ENCODE measurements around the gene HIVEP3. TPM values are rescaled to one million over a fixed set of nuclear protein-coding genes. Genes with fewer than 3 reads are reported as not detected.

HIVEP3 gene
- total RNA-seq, 8 experiments from 2014 or later = 3.1 to 8.0 (median 4.6) TPM

DNA sequence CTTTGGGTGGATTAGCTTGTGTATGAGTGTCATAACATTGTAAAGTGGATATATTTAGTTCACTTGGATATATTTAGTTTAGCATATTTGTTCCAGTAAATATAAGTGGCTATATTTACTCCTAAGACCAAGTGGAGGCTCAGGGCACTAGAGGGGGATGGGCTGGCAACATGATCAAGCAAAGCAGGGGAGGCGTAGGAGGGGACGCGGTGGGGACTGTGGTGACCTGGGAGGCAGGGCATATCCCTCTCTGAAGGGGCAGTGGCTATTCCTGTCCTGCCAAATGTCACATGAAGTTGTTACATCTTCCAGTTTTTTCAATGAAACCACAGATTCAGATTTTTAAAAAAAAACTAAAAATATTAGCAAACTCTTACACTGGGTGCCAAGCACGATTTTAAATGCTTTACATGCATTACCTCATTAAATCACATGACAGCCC, 382.3 kb downstream of the HIVEP3 start:
- Histone ChIP-seq H3K4me1 (replicated peaks in 1 of 2) (no peaks in the 10 kb centered on the region), H3K27ac (no peak overlapping the region), H3K4me3 (no peak overlapping the region)
- 20 to 88% (median 64%) methylated on average over 1 to 4 of the region's 4 CpGs; no CpG with 5 or more reads in 4 of the 10 experiments for WGBS, 10 experiments
- ATAC-seq (replicated peaks in 6 of 8) = no peak
- in situ Hi-C loops (cut with MboI; ENCODE audit: low pct_unique_long_range_greater_than_20kb in 2 of 9, low sequenced_read_pairs in 9 of 9, unreplicated experiment in 9 of 9) = no loop called here

DNA sequence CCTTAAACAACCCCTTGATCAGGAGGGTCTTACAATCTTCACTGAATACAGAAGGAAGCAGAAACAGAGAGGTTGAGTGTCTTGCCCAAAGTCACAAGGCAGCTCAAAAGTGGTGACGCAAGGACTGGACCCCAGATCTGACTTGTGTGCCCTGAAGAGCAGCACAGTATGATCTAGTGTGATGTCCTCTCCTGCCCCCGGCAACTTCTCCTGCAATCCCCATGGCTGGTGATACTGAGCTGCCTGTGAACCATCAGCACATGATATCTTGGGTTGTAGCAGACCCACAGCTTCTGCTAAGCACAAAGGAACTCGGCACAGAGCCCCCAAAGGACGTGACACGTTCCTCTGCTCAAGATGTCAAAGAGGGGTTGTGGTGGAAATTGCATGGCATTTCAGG, 383.0 kb downstream of the HIVEP3 start:
- ATAC-seq (replicated peaks in 6 of 8) = no peak
- Histone ChIP-seq H3K27ac (no peak overlapping the region), H3K4me1 (replicated peaks in 1 of 2) (no peaks in the 10 kb centered on the region), H3K4me3 (no peak overlapping the region)
- 81 to 100% (median 91%) methylated on average over 1 to 5 of the region's 5 CpGs; no CpG with 5 or more reads in 5 of the 10 experiments for WGBS, 10 experiments
- in situ Hi-C loops (cut with MboI; ENCODE audit: low pct_unique_long_range_greater_than_20kb in 2 of 9, low sequenced_read_pairs in 9 of 9, unreplicated experiment in 9 of 9) = no loop called here

GRCh38 chr1:41535276-41535675, 383.4 kb downstream of the HIVEP3 start:
- Histone ChIP-seq H3K27ac (no peak overlapping the region), H3K4me1 (replicated peaks in 1 of 2) (no peaks in the 10 kb centered on the region), H3K4me3 (no peak overlapping the region)
- in situ Hi-C loops (cut with MboI; ENCODE audit: low pct_unique_long_range_greater_than_20kb in 2 of 9, low sequenced_read_pairs in 9 of 9, unreplicated experiment in 9 of 9) = no loop called here
- WGBS, 10 experiments = 44 to 86% (median 81%) methylated on average over 1 to 5 of the region's 6 CpGs; no CpG with 5 or more reads in 4 of the 10 experiments
- no peak for ATAC-seq (replicated peaks in 6 of 8)

GRCh38 chr1:41534181-41535076, 384.3 kb downstream of the HIVEP3 start:
- in situ Hi-C loops (cut with MboI; ENCODE audit: low pct_unique_long_range_greater_than_20kb in 2 of 9, low sequenced_read_pairs in 9 of 9, unreplicated experiment in 9 of 9) = no loop called here
- WGBS, 10 experiments = 80 to 100% (median 91%) methylated on average over 1 to 12 of the region's 17 CpGs; no CpG with 5 or more reads in 1 of the 10 experiments

DNA sequence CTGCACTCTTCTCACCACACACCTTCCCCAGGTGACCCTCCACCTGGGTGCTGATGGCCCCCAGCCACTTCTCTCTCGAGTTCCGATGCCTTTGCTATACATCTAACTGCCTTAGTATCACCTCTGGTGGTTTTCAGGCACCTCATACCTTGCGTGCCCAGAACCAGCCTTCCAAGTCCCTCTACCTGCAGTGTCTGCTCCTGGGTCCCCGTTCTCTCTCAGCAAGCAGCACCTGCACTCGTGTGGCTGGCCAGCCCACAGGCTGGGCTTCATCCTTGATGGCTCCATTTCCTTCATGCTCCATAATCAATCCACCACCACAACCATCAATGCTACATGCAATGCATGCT, 385.0 kb downstream of the HIVEP3 start:
- no peak overlapping the region for H3K27ac ChIP-seq
- no peak for ATAC-seq (replicated peaks in 6 of 8)
- H3K4me3 ChIP-seq = no peak overlapping the region
- in situ Hi-C loops (cut with MboI; ENCODE audit: low pct_unique_long_range_greater_than_20kb in 2 of 9, low sequenced_read_pairs in 9 of 9, unreplicated experiment in 9 of 9) = no loop called here
- 58 to 100% (median 82%) methylated on average over 1 to 4 of the region's 5 CpGs; no CpG with 5 or more reads in 3 of the 10 experiments for WGBS, 10 experiments
- no peaks in the 10 kb centered on the region for H3K4me1 ChIP-seq (replicated peaks in 1 of 2)

More at GRCh38 chr1:41534181-41535076, 384.3 kb downstream of the HIVEP3 start:
- H3K4me1 ChIP-seq (replicated peaks in 1 of 2) = no peaks in the 10 kb centered on the region
- ATAC-seq (replicated peaks in 6 of 8) = no peak
- no peak overlapping the region for H3K27ac ChIP-seq
- H3K4me3 ChIP-seq = no peak overlapping the region

- ATAC-seq (replicated peaks in 6 of 8) = no peak
- 66 to 100% (median 73%) methylated on average over 1 to 10 of the region's 12 CpGs; no CpG with 5 or more reads in 3 of the 10 experiments for WGBS, 10 experiments
- Histone ChIP-seq H3K27ac (no peak overlapping the region), H3K4me1 (replicated peaks in 1 of 2) (no peaks in the 10 kb centered on the region), H3K4me3 (no peak overlapping the region)
- in situ Hi-C loops (cut with MboI; ENCODE audit: low pct_unique_long_range_greater_than_20kb in 2 of 9, low sequenced_read_pairs in 9 of 9, unreplicated experiment in 9 of 9) = no loop called here
These were observed 385.5 kb downstream of the HIVEP3 start for GRCh38 chr1:41533016-41533730.

- no peak overlapping the region for H3K27ac ChIP-seq
- no peak for ATAC-seq (replicated peaks in 6 of 8)
- H3K4me1 ChIP-seq (replicated peaks in 1 of 2) = no peaks in the 10 kb centered on the region
- in situ Hi-C loops (cut with MboI; ENCODE audit: low pct_unique_long_range_greater_than_20kb in 2 of 9, low sequenced_read_pairs in 9 of 9, unreplicated experiment in 9 of 9) = no loop called here
- WGBS, 10 experiments = 63 to 93% (median 76%) methylated on average over 1 to 8 of the region's 8 CpGs
- H3K4me3 ChIP-seq = no peak overlapping the region
These were observed 386.3 kb downstream of the HIVEP3 start for GRCh38 chr1:41532206-41532975.

- WGBS, 10 experiments = 61 to 90% (median 75%) methylated on average over 1 to 5 of the region's 5 CpGs; no CpG with 5 or more reads in 6 of the 10 experiments
- no peak overlapping the region for H3K27ac ChIP-seq
- no peak overlapping the region for H3K4me3 ChIP-seq
These were observed 388.3 kb downstream of the HIVEP3 start for GRCh38 chr1:41530411-41530810.

DNA sequence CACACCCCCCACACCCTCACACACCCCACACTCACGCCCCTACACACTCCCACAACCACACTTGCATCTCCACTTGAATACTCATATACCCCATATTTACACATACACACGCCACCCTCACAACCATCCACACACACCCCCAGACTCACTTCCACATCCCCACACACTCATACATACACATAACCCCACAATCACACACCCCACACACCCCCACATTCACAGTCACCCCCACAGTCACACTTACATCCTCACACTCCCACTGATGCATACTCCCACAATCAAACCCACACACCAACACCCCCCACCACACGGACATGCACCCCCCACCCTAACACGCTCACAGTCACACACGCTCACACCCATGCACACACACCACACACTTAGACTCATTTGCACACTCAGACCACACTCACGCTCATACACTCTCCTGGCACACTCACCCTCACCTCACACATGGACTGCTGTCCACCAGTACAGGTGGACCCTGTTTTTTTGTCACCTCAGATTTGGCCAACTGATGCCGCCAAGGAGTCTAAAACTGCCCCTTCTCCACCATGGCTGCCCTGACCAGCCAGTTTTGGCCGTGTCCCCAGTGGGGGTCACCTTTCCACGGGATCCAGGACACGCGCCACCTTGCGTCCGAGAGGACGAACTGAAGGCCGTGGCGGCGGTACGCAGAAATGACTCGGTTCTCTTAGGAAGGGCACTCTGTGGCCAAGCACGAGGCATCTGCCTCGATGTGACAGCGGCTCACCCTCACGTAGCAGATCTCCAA, 388.9 kb downstream of the HIVEP3 start:
- in situ Hi-C loops (cut with MboI; ENCODE audit: low pct_unique_long_range_greater_than_20kb in 2 of 9, low sequenced_read_pairs in 9 of 9, unreplicated experiment in 9 of 9) = no loop called here
- WGBS, 10 experiments = 80 to 100% (median 95%) methylated on average over 1 to 16 of the region's 23 CpGs; no CpG with 5 or more reads in 4 of the 10 experiments
- H3K4me3 ChIP-seq = no peak overlapping the region
- H3K27ac ChIP-seq = no peak overlapping the region
- no peaks in the 10 kb centered on the region for H3K4me1 ChIP-seq (replicated peaks in 1 of 2)
- ATAC-seq (replicated peaks in 6 of 8) = no peak

More at GRCh38 chr1:41530411-41530810, 388.3 kb downstream of the HIVEP3 start:
- ATAC-seq (replicated peaks in 6 of 8) = no peak
- in situ Hi-C loops (cut with MboI; ENCODE audit: low pct_unique_long_range_greater_than_20kb in 2 of 9, low sequenced_read_pairs in 9 of 9, unreplicated experiment in 9 of 9) = no loop called here
- H3K4me1 ChIP-seq (replicated peaks in 1 of 2) = no peaks in the 10 kb centered on the region

- Histone ChIP-seq H3K4me3 (no peak overlapping the region), H3K27ac (no peak overlapping the region), H3K4me1 (replicated peaks in 1 of 2) (no peaks in the 10 kb centered on the region)
- peak in 2 of 8 experiments; percentile 9 to 11 for ATAC-seq (replicated peaks in 6 of 8)
- no CpG with 5 or more reads among the region's 7 CpGs for WGBS, 10 experiments
- in situ Hi-C loops (cut with MboI; ENCODE audit: low pct_unique_long_range_greater_than_20kb in 2 of 9, low sequenced_read_pairs in 9 of 9, unreplicated experiment in 9 of 9) = no loop called here
These were observed 389.8 kb downstream of the HIVEP3 start for GRCh38 chr1:41528726-41529605.

- Histone ChIP-seq H3K4me1 (replicated peaks in 1 of 2) (no peaks in the 10 kb centered on the region), H3K27ac (no peak overlapping the region), H3K4me3 (no peak overlapping the region)
- peak in 1 of 8 experiments; percentile 2 for ATAC-seq (replicated peaks in 6 of 8)
- no CpG with 5 or more reads among the region's 3 CpGs for WGBS, 10 experiments
- in situ Hi-C loops (cut with MboI; ENCODE audit: low pct_unique_long_range_greater_than_20kb in 2 of 9, low sequenced_read_pairs in 9 of 9, unreplicated experiment in 9 of 9) = no loop called here
These were observed 390.6 kb downstream of the HIVEP3 start for GRCh38 chr1:41528106-41528505.
